HEK293 (cell line): ENCODE data around the gene CLN5.

Experiments used
- CTCF ChIP-seq: fragments of 450-650 bp; formaldehyde crosslinking; IDR thresholded peaks from 2 replicates; pipeline ENCODE4 v1.5.1; 2016; ENCODE audit warnings: missing biosample characterization, missing genetic modification characterization
- TCF7L2 ChIP-seq: IDR thresholded peaks from 2 replicates; pipeline ENCODE4 v1.6.1; 2011; ENCODE audit warnings: low read depth, mild to moderate bottlenecking, inconsistent platforms, low read length, moderate library complexity, borderline replicate concordance
- ZBTB7A ChIP-seq: fragments of 450-650 bp; formaldehyde crosslinking; IDR thresholded peaks from 2 replicates; pipeline ENCODE4 v1.5.1; 2016; ENCODE audit warnings: low read depth, missing biosample characterization, missing genetic modification characterization

DNA sequence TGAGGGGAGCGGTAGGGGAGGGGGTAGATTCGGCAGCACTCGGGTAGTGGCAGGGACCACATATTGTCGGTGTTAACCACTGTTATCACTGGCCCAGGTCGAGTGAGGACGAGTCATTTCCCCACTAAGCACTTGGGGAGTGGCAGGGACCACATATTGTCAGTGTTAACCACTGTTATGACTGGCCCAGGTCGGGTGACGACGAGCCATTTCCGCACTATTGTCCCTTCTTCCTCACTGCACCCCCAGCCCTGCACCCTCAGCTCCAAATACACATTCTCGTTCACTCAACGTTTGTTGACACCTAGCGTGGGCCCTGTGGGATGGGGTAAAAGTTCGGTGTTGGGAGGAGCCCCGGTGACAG lies 467 bp upstream of the CLN5 start:
- TF ChIP-seq CTCF (tag by site-specific recombination) (no peak), TCF7L2 (no peak), ZBTB7A (tag by site-specific recombination) (no peak)
